ENCODE data around the gene ZSWIM8.

DNA sequence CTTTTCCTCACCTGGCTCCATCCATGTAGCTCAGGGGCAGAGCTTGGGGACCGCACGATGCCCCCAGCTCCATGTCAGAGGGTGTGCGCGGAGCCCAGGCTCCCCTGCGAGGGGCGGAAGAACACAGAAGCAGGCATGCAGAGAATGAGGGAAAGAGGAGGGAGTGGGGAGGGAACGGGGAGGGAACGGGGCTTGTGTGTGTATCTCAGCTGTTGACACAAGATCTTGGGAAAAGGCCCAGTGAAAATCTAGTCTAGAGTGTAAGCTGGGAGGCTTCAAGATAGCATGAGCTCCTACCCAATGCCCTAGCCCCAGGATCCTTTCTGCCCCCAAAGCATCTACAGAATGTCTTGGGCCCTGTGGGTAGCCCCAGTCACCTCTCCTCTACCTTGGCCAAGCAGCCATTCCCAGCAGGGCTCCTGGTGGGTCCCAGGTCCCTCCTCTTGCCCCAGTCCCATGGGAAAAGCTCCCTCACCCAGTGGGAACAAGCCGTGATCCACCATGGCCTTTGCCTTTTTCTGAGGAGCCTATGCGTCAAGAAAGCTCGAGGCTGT lies 51.1 kb downstream of the ZSWIM8 start:
- TF ChIP-seq, protein P1, sequence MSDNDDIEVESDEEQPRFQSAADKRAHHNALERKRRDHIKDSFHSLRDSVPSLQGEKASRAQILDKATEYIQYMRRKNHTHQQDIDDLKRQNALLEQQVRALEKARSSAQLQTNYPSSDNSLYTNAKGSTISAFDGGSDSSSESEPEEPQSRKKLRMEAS (IDR thresholded peaks at IDR 0.05), result no peak
- TF ChIP-seq RAD21 (IDR thresholded peaks at IDR 0.05; ENCODE audit: low read depth) (no peak), EP300 (IDR thresholded peaks at IDR 0.05; ENCODE audit: borderline replicate concordance) (no peak), CREB1 (IDR thresholded peaks at IDR 0.05; ENCODE audit: low read depth) (no peak), TAF1 (IDR thresholded peaks at IDR 0.05; ENCODE audit: low read depth) (no peak), YY1 (IDR thresholded peaks at IDR 0.05; ENCODE audit: low read depth) (no peak), ZBTB7A (IDR thresholded peaks at IDR 0.05; ENCODE audit: low read depth) (no peak), NFIC (IDR thresholded peaks at IDR 0.05) (no peak)
- TF ChIP-seq, protein P2, sequence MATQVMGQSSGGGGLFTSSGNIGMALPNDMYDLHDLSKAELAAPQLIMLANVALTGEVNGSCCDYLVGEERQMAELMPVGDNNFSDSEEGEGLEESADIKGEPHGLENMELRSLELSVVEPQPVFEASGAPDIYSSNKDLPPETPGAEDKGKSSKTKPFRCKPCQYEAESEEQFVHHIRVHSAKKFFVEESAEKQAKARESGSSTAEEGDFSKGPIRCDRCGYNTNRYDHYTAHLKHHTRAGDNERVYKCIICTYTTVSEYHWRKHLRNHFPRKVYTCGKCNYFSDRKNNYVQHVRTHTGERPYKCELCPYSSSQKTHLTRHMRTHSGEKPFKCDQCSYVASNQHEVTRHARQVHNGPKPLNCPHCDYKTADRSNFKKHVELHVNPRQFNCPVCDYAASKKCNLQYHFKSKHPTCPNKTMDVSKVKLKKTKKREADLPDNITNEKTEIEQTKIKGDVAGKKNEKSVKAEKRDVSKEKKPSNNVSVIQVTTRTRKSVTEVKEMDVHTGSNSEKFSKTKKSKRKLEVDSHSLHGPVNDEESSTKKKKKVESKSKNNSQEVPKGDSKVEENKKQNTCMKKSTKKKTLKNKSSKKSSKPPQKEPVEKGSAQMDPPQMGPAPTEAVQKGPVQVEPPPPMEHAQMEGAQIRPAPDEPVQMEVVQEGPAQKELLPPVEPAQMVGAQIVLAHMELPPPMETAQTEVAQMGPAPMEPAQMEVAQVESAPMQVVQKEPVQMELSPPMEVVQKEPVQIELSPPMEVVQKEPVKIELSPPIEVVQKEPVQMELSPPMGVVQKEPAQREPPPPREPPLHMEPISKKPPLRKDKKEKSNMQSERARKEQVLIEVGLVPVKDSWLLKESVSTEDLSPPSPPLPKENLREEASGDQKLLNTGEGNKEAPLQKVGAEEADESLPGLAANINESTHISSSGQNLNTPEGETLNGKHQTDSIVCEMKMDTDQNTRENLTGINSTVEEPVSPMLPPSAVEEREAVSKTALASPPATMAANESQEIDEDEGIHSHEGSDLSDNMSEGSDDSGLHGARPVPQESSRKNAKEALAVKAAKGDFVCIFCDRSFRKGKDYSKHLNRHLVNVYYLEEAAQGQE (IDR thresholded peaks at IDR 0.05; ENCODE audit: low read depth), result no peak
